Stimulated activated naive B cell treated with anti-CD40 and anti-IgM and Interleukin-4, amounts not matched to agents 10 μg/mL and 1 μg/mL and 100 μg/mL, for 72 hours (primary cell): ENCODE measurements around the gene FHOD3.

ENCODE experiments used
- ATAC-seq, 2 donors: fragments of 150-1000 bp; cut with Tn5 transposase; replicated peaks; 2 replicates each; pipeline ENCODE4 v1.10.0; 2021; ENCODE audit warnings: moderate library complexity in 1 of 2
- DNase-seq: peaks from one replicate; pipeline ENCODE4 v3.0.0; 2021
- H3K27ac Mint-ChIP-seq: one replicate; pipeline ENCODE4 v1.8.0; 2022; ENCODE audit warnings: mild to moderate bottlenecking, mixed read lengths
- H3K27me3 Mint-ChIP-seq, 2 donors: one replicate each; pipeline ENCODE4 v1.8.0; 2022; ENCODE audit warnings: mixed read lengths in 2 of 2
- H3K36me3 Mint-ChIP-seq, 2 donors: one replicate each; pipeline ENCODE4 v1.8.0; 2022; ENCODE audit warnings: mixed read lengths in 2 of 2, mild to moderate bottlenecking in 1 of 2
- H3K4me1 Mint-ChIP-seq, 2 donors: one replicate each; pipeline ENCODE4 v1.8.0; 2022; ENCODE audit warnings: mixed read lengths in 2 of 2, mild to moderate bottlenecking in 1 of 2
- H3K4me3 Mint-ChIP-seq, 2 donors: one replicate each; pipeline ENCODE4 v1.8.0; 2022; ENCODE audit warnings: mild to moderate bottlenecking in 2 of 2, mixed read lengths in 2 of 2, moderate library complexity in 1 of 2
- H3K9me3 Mint-ChIP-seq, 2 donors: one replicate each; pipeline ENCODE4 v1.8.0; 2022; ENCODE audit warnings: mixed read lengths in 2 of 2, mild to moderate bottlenecking in 1 of 2

FHOD3 gene

DNA sequence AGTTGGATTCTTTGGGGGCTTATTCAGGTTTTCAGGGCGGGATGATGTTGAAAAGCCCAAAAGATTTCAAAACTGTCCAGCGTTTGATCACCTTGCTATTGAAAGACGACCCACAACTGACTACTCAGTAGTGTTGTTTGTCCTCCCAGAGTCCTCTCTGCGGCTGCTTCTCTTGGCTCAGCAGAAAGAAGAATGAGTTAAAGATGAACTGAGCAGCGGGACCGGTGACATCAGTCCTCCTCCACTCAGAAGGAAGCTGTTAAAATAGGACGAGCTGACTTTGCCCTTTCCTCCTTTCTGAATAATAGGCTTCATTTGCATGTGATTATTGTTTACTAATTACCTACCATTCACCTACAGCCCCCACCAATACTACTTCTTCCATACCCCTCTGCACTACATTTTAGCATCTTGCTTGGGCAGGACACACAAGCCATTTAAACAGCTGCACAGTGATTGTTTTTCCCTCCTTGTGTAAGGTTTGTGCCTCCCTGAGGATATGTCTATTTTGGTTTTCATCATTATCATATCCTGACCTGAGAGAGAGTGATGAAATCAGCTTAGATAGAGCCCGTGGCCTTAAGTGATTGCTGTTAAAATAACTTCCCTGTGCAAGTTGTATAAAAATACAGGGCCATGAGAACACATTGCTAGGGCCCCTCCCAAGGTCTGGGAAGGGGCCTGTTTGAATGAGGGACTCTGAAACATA, 261.8 kb downstream of the FHOD3 start:
- no peaks in the 10 kb centered on the region for H3K36me3 Mint-ChIP-seq
- no peak for ATAC-seq
- H3K4me1 Mint-ChIP-seq = no peaks in the 10 kb centered on the region
- peaks cover 1 to 15% of the 10 kb centered on the region in 2 donors for H3K27me3 Mint-ChIP-seq
- peaks cover 3 to 7% of the 10 kb centered on the region in 2 donors for H3K9me3 Mint-ChIP-seq
- DNase-seq = no peak
- H3K4me3 Mint-ChIP-seq = no peak overlapping the region
- no peak overlapping the region for H3K27ac Mint-ChIP-seq

DNA sequence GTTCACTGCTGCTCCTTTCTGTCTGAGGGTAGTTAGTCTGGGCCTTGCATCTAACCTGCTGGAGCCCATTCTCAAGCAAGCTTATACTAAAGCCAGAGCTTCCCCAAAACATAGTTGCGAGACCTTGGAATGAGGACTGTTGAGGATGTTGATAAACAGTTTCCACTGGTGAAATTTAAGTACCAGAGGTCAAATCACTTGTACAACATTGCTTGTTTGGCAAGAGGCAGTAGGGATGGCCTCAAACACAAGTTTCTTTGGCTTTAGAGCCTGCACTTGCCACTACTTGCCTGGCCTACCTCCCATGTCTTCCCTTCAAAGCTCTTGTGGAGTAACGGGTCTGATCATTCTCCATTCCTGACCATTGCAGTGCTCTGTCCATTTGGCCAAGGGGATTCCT, 262.7 kb downstream of the FHOD3 start:
- Mint-ChIP-seq H3K27me3 (peaks cover 5 to 23% of the 10 kb centered on the region in 2 donors), H3K9me3 (peaks cover 3 to 7% of the 10 kb centered on the region in 2 donors), H3K4me1 (no peaks in the 10 kb centered on the region), H3K27ac (no peak overlapping the region), H3K36me3 (no peaks in the 10 kb centered on the region), H3K4me3 (no peak overlapping the region)
- no peak for ATAC-seq
- no peak for DNase-seq

DNA sequence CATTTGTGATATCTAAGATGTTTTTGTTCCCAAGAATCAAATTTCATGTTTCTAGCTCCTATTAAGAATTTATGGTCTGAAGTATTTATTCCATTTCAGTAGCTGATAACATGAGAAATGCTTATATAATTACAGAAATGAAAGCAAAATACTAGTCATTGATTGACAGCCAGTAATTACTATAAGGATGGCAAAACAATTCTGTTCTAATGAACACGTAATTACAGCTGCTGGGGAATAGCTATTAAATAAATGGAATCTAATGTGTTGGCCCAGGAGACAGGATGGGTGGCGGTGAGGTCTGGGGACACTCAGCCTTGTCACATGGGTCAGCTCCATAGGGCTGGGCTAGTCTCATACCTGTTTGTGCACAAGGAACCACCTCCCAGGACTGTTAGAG, 263.5 kb downstream of the FHOD3 start:
- no peak overlapping the region for H3K27ac Mint-ChIP-seq
- H3K4me1 Mint-ChIP-seq = no peaks in the 10 kb centered on the region
- peaks cover 5 to 30% of the 10 kb centered on the region in 2 donors for H3K27me3 Mint-ChIP-seq
- no peak overlapping the region for H3K4me3 Mint-ChIP-seq
- peaks cover 3 to 7% of the 10 kb centered on the region in 2 donors for H3K9me3 Mint-ChIP-seq
- no peaks in the 10 kb centered on the region for H3K36me3 Mint-ChIP-seq
- ATAC-seq (no peak), DNase-seq (no peak)

DNA sequence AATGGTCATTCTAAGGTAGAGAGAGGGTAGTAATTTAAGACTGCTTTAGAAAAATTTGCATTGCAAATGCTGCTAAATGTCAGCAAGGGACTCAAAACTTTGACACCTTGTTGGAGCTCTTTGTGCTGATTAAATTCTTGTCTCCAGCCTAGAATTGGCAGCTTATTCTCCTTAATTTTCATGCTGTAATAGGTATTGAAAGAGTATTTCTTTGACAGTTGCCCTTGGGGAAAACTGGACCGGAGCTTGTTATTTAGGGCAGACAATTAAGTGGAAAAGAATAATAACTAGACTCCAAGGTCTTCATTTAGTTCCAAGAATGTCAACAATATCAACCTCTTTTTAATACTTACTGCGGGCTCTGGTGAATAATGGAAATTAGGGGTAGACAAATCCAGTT, 267.3 kb downstream of the FHOD3 start:
- ATAC-seq = no peak

DNA sequence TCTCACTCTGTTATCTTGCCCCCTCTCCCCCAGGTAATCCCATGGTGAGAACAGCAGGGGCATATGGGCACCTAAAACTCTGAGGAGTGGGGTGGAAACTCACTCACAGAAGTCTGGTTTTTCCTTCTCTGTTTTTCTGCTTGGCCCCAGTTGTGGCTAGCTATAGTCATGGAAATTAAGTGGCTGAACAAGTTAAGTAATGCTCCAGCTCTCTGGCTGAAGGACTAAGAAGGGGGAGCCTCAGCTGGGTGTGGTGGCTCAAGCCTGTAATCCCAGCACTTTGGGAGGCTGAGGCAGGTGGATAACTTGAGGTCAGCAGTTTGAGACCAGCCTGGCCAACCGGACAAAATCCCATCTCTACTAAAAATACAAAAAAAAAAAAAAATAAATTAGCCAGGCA, 270.3 kb downstream of the FHOD3 start:
- no peak overlapping the region for H3K27ac Mint-ChIP-seq
- H3K36me3 Mint-ChIP-seq = no peaks in the 10 kb centered on the region
- DNase-seq (no peak), ATAC-seq (no peak)
- H3K9me3 Mint-ChIP-seq = no peaks in the 10 kb centered on the region
- no peaks in the 10 kb centered on the region for H3K4me1 Mint-ChIP-seq
- H3K27me3 Mint-ChIP-seq = peaks cover 13 to 44% of the 10 kb centered on the region in 2 donors
- H3K4me3 Mint-ChIP-seq = no peak overlapping the region

More for the DNA sequence above, 267.3 kb downstream of the FHOD3 start:
- Mint-ChIP-seq H3K4me3 (no peak overlapping the region), H3K9me3 (no peaks in the 10 kb centered on the region), H3K27ac (no peak overlapping the region), H3K27me3 (peaks cover 13 to 37% of the 10 kb centered on the region in 2 donors), H3K4me1 (no peaks in the 10 kb centered on the region), H3K36me3 (no peaks in the 10 kb centered on the region)
- no peak for DNase-seq

DNA sequence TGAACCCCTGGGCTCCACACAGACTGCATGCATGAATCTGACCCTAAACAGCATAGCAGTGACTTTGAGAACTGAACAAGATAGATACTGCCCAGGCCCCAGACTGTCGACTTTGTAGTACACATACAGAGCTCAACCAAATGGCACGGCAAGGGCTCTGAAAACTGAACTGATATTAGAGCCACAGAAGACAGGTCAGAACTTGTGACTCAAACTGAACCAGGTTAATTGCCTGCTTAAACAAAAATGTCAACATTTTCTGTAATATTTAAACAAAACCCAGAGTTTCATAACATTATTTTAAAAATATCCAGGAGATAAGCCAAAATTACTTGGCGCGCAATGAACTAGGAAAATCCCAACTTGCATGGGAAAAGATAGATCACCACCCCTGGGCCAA, 271.0 kb downstream of the FHOD3 start:
- Mint-ChIP-seq H3K36me3 (no peaks in the 10 kb centered on the region), H3K27me3 (peaks cover 13 to 44% of the 10 kb centered on the region in 2 donors), H3K9me3 (no peaks in the 10 kb centered on the region), H3K4me1 (no peaks in the 10 kb centered on the region), H3K27ac (no peak overlapping the region), H3K4me3 (no peak overlapping the region)
- DNase-seq = no peak
- ATAC-seq = no peak

DNA sequence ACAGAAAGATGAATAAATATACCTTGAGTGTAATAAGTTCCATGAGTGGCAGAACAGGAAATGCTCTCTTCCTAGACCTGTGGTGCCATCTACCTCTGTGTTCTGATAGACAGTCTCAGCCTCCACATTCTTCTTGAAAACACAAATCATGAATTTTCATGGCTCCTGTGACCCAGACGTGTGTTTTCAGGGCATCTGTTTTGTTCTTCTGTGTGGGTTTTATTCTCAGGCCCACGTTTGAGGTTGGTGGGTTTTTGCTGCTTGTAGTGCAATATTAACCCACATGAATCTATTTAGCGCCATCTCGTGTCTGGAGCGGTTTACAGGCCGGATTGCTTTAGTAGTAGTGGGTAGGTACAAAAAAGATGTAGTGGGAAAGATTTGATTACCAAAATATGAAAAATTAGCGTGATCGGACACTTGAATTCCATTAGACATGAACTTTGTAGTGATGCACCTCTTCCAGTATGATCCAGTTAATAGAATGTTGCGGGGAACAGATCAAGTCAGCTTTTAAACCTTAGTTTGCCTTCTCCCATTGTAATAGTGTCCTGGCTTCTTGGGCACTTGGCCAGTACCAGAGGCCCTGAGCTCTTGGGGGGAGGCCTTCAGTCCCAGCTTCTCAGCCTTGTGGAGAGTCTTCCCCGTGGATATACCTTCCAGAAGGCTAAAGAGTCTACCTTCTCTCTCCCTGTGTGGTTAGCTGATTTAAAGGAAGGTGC, 274.8 kb downstream of the FHOD3 start:
- Mint-ChIP-seq H3K4me1 (no peaks in the 10 kb centered on the region), H3K27me3 (peaks cover 0 to 12% of the 10 kb centered on the region in 2 donors), H3K36me3 (no peaks in the 10 kb centered on the region), H3K27ac (no peak overlapping the region), H3K9me3 (no peaks in the 10 kb centered on the region), H3K4me3 (no peak overlapping the region)
- DNase-seq (no peak), ATAC-seq (peak; percentile 54 to 68)

DNA sequence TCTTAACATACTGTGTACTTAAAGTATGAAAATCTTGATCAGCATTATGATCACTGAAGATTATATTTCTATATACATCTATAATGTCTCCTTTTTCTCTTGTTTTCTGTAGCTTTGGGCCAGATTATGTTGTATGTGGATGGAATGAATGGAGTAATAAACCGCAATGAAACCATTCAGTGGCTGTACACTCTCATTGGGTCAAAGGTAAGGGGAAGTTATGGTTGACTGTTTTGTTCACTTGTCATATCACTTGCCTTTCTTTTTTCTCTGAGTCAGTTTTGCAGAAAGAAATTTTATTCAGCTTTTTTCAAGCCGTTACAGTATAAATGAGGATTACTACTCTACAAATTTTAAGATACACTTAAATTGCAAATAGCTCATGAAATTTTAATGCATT, 278.8 kb downstream of the FHOD3 start:
- Mint-ChIP-seq H3K4me3 (no peak overlapping the region), H3K4me1 (no peaks in the 10 kb centered on the region), H3K36me3 (peaks cover 0 to 2% of the 10 kb centered on the region in 2 donors), H3K9me3 (peaks cover 0 to 6% of the 10 kb centered on the region in 2 donors), H3K27ac (no peak overlapping the region), H3K27me3 (peaks cover 4 to 13% of the 10 kb centered on the region in 2 donors)
- ATAC-seq (no peak), DNase-seq (no peak)

DNA sequence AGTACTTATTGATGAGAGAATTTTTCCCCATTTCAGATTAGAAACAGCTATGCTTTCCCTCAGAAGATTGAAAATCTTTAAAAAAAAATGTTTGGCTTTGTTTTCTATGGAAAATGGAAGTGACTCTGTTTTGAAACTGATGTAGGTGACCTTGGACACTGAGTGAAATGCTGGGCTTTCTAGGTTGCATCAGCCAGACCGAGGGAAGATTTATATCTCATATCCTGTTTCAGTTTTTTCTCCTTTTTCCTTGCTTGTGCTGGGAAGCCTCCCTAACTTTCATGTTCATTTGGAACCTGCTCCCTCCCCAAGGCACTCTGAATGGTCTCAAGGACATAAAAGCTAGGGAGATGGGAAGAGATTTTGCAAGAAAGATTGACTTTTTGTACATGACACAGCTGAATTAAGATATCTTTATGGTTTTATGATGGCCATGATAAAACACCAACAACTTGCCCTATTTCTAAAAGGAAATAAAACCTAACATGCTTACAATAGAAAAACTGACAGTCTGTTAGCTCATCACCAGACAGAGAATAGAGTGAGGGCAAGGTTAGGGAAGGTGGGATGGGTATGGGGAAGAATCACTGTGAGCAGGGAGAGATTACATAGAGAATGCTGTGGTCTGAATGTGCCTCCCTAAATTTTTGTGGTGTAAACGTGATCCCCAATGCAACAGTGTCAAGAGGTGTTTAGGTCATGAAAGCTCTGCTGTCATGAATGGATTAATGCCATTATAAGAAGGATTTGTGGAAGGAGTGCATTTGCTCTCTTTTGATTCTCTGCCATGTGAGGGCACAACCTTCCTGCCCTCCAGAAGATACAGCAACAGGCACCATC, 281.6 kb downstream of the FHOD3 start:
- Mint-ChIP-seq H3K27me3 (peaks cover 4 to 6% of the 10 kb centered on the region in 2 donors), H3K36me3 (peaks cover 0 to 2% of the 10 kb centered on the region in 2 donors), H3K4me1 (no peaks in the 10 kb centered on the region), H3K27ac (no peak overlapping the region), H3K9me3 (peaks cover 0 to 6% of the 10 kb centered on the region in 2 donors), H3K4me3 (no peak overlapping the region)
- DNase-seq (no peak), ATAC-seq (no peak)

DNA sequence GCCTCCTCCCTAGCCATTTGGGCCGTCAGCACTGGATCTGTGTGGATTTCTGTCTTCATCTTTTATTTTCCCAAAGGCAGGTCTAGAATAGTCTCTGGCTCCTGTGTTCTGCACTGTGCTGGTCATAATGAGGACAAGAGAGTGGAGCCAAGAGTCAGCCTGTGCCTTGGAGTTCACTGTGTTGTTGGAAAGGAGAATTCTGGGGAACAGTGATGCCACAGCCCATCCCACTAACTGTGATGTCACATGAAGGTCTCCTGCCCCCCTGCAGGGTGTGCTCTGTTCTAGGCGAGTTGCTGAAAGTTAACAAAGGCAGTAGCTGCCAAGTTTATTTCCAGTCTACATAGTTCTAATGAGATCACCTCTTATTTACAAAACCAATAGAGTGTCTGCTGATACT, 282.8 kb downstream of the FHOD3 start:
- no peak for ATAC-seq

DNA sequence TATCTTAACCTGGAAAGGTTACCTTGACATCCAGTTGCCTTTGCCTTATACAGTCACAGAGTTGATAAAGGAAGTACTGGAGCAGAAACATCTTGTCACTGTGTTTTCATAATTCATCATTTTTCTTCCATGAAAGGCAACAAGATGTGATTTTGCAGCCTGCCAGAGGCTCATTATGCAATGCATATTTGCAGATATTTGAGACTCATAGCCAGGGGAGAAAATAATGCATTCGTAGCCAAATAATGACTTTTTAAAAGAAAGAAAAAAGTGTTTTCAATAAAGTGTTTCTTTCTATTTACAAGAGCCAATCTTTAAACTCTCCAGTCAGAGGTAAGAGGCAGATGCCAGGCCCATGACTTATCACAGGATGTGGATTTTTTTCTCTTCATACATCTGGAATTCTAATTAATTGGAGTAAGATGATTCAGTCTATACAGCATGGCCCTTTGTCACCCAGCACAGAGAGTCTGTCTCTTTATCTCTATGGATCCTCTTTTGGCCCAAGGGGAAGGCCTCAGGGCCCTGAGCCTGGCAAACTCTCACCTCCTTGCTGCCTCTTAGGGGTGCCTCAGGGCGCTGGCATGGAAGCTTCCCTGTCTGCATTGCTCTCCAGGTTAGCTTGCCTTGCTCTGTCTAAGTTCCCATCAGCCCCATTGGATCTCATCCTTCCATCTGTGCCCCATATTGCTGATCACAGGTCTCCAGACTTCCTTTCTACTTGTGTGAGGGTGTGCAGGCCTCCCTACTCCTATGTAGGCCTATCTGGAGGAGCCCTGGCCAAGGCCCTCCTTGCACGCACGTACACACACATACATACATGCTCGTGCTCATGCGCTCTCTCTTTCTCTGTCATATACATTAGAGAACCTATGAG, 283.6 kb downstream of the FHOD3 start:
- Mint-ChIP-seq H3K27me3 (peaks cover 4 to 6% of the 10 kb centered on the region in 2 donors), H3K9me3 (peaks cover 0 to 6% of the 10 kb centered on the region in 2 donors), H3K4me3 (no peak overlapping the region), H3K36me3 (peaks cover 0 to 2% of the 10 kb centered on the region in 2 donors), H3K27ac (no peak overlapping the region), H3K4me1 (no peaks in the 10 kb centered on the region)
- DNase-seq (no peak), ATAC-seq (no peak)

More for the DNA sequence above, 282.8 kb downstream of the FHOD3 start:
- H3K27ac Mint-ChIP-seq = no peak overlapping the region
- no peak for DNase-seq
- no peak overlapping the region for H3K4me3 Mint-ChIP-seq
- peaks cover 0 to 2% of the 10 kb centered on the region in 2 donors for H3K36me3 Mint-ChIP-seq
- H3K9me3 Mint-ChIP-seq = peaks cover 0 to 6% of the 10 kb centered on the region in 2 donors
- H3K27me3 Mint-ChIP-seq = peaks cover 4 to 6% of the 10 kb centered on the region in 2 donors
- H3K4me1 Mint-ChIP-seq = no peaks in the 10 kb centered on the region

DNA sequence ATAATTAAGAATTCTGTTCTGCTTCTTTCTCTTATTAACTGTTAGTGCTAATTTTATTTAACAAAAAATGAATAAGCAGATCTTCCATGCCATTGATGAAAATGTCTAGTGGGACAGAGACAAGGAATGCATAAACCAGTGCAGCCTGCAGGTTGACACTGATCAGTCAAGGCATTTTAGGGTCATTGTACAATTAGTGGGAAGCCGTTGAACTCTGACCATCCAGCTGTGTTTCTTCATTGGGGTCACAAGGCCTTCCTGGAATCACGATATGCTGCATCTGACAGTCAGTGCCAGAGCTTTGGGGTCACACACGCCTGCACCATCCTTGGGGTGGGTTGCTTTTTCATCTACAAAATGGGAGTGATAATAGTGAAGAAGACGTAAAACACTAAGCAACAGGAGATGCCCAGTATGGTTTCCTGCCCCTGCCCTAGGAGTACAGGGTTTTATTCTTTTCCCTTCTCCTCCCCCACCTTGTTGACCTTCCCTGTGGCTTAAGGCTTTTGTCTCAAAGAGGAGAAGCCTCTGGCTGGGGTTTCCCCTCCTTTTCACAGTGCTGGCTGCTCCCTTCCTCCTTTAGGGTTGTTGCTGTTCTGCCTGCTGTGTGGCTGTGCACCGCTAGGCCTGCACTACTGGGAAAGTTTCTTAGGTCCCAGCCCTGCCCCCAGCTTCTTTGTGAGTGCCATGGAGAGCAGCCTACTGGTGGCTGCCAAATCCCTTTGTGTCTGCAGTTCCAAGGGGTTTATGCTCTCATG, 285.7 kb downstream of the FHOD3 start:
- no peak overlapping the region for H3K4me3 Mint-ChIP-seq
- DNase-seq = no peak
- peak; percentile 21 to 61 for ATAC-seq
- no peak overlapping the region for H3K27ac Mint-ChIP-seq
- no peaks in the 10 kb centered on the region for H3K36me3 Mint-ChIP-seq
- peaks cover 0 to 1% of the 10 kb centered on the region in 2 donors for H3K9me3 Mint-ChIP-seq
- no peaks in the 10 kb centered on the region for H3K27me3 Mint-ChIP-seq
- no peaks in the 10 kb centered on the region for H3K4me1 Mint-ChIP-seq

DNA sequence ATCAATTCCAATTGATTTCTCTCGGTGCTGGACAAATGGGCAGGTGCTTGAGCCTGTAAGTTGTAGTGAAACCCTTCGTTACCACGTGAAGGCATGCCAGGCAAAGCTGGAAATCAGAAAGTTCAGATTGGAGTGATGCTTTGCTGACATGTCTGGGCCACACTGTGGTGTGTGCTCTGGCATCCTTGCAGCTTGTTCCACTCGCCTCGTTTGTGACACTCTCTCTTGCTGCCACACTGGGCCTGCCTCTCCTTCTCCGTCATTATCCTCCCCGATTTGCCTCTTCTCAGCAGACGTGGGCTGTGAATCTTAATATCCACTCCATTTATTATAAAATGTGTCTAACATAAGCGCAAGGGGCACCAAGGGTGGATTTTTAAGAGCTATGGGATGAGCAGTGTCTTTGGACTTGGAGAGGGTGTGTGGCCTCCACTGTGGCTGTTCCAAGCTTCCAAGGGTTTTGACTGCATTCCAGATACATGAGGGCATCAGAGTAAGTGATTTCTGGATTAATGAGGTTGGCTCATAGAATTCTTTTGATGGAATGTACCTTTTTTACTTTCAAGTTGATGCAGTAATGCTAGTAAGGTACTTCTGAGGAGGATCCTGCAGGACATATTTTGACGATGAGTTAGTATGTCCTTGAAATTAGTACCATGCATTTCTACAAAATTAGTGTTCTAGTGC, 292.5 kb downstream of the FHOD3 start:
- no peaks in the 10 kb centered on the region for H3K9me3 Mint-ChIP-seq
- no peaks in the 10 kb centered on the region for H3K4me1 Mint-ChIP-seq
- H3K27me3 Mint-ChIP-seq = no peaks in the 10 kb centered on the region
- no peaks in the 10 kb centered on the region for H3K36me3 Mint-ChIP-seq
- DNase-seq = no peak
- no peak overlapping the region for H3K27ac Mint-ChIP-seq
- no peak overlapping the region for H3K4me3 Mint-ChIP-seq
- ATAC-seq = no peak
